ENCODE data around the gene ERMP1.
"Not testable (repeated sequence)": the region's sequence is repeated elsewhere in the genome, so short reads cannot be mapped to it uniquely, and the experiment has no call there.

Gene ERMP1

GRCh38 chr9:5817862-5818261, 15.1 kb downstream of the ERMP1 start:
- no peak for DNase-seq

GRCh38 chr9:5815461-5815860, 17.5 kb downstream of the ERMP1 start:
- no peak for DNase-seq

- no peak for DNase-seq
These were observed 19.1 kb downstream of the ERMP1 start for GRCh38 chr9:5813824-5814223.

DNA sequence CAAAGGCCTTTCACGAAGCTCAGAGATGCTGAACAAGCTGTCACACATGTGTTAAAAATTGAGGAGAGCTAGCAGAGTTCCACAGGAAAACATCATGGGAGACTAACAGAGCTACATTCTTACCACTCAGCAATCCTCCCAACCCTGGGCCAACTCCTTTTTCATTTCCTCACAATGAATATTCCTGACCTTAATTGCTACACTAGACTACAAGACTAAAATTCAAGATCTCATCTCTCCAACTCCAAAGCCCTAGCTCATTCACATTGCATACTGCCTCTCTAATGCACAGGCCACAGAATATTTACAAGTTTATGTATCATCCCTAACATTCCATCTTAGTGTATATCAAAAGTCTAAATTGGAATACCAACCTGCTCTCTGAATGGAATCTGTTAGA, 21.2 kb downstream of the ERMP1 start:
- no peak for DNase-seq

DNA sequence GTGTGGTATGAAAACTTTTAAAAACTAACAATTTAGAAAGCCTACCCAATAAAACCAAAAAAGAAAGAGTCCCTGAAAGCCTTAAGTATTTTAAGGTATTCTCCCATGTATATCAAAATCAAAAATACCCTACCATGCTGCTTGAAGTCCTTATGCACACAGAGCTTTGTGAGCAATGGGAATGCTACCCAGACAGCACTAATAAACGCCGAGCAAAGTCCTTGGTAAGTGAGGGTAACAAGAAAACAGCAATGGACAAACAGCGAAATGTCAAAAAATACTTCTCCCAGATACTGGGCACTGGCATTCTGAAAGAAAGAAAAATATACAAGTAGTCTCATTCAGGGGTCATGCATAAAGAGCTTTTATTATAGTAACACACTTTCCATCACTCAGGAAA, 27.4 kb downstream of the ERMP1 start:
- DNase-seq: no peak

DNA sequence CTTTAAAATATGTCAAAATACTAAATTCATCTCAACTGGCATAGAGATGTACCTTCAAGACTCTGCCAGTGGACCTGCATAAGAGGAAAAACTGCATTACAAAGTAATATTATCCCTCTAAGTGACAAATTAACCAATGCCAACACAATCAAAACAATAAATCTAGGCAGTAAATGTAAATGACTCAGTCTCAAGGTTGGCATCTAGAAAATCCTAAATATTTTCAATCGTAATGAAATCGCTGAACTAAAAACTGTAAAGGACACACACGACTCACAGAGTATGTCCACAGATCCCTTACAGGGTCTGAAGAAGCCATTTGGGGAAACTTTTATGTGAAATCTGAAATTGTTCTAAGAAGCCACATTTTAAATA, 31.2 kb downstream of the ERMP1 start:
- DNase-seq: no peak

DNA sequence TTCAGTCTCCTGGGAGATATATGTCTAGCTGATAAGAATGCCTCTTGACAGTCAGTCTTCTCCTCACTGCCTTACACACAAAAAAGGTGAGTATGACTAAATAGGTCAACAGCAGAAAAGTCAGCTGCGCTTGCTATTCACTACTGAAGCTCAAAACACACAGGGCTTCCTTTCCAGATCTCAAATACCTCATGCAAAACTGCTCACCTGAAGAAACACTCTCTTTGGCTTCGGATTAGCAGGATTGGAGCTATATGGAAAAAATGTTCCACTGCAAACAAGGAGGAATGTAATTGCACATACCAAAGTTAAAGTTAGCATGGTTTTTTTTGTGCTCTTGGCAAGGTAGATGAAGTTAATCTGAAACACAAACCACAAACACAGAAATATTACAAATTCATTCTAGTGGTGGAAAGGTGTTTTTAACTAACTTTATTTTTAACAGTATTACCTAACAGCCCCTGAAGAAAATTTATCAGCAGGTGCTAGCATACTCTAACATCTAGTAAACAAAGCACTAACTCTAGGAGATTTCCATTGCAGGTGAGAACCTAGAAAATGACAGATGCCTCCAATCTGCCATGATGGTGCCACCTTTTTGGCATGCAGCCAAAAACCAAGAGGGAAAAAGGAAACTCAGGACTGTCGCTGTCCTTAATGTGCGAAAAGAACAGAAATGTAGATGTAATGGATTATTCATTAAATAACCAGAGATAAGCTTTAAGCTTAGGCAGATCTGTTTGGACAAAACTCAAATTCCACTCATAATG, 31.8 kb downstream of the ERMP1 start:
- DNase-seq: peak; percentile 8

- DNase-seq: not testable (repeated sequence)
These were observed 32.5 kb downstream of the ERMP1 start for GRCh38 chr9:5800378-5800777.

- no peak for DNase-seq
These were observed 33.6 kb downstream of the ERMP1 start for GRCh38 chr9:5799314-5799713.

DNA sequence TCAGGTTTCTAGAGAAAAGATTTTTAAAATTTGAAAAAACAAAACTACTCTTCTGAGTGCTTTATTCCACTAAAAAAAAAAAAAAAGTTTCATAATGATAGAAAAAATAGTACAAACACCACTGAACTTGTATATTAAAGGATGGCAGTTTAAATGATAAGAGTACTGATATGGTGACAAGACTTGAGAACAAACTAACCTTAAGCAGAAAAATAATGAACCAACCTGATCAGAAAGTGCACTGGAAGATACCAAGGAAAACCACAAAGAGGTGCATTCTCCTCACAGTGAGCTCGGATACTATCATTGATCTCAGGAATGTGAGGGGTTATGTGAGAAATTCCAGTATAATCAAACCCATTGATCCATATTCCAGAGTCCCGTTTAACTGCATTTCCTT, 34.3 kb downstream of the ERMP1 start:
- DNase-seq: no peak

DNA sequence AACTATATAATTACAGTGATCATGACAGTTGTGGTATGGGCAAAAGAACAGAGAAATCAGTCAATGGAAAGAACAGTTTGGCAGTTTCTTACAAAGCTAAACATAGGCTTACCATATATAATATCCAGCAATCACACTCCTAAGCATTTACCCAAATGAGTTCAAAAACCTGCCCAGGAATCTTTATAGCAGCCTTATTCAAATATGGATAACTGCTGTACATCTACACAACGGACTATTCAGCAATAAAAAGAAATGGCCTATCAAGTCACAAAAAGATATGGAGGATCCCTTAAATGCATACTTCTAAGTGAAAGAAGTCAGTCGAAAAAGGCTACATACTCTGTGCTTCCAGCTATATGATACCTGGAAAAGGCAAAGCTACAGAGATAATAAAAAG, 36.6 kb downstream of the ERMP1 start:
- DNase-seq: no peak

- DNase-seq: no peak
These were observed 39.1 kb downstream of the ERMP1 start for GRCh38 chr9:5793812-5794211.

GRCh38 chr9:5791870-5792269, 41.0 kb downstream of the ERMP1 start:
- no peak for DNase-seq

GRCh38 chr9:5790923-5791322, 42.0 kb downstream of the ERMP1 start:
- no peak for DNase-seq

- no peak for DNase-seq
These were observed 43.4 kb downstream of the ERMP1 start for GRCh38 chr9:5789489-5789888.

DNA sequence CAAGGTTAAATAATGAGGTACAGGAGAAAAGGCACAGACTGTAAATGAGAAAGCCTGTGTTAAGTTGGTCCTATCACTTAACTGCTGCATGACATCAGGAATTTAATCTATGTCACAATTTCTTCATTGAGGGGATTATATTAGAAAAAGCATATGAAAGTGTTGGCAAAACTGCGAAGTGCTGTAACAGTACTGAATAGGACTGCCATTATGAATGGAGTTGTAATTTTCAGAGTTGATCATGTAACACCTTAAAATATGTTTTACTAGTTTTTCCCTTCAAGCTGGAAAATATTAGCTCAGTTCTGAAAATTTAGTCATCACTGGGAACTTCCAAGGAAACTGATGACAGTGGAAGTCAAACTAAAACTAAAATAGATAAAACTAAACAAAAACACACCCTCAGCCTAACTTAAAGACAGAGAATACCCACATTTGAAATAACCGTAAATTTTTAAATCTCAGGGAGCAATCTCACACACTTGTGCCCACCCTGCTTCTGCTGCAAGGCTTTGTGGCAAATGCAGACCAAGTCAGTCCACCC, 45.1 kb downstream of the ERMP1 start:
- no peak for DNase-seq

GRCh38 chr9:5787220-5787619, 45.7 kb downstream of the ERMP1 start:
- DNase-seq: no peak

DNA sequence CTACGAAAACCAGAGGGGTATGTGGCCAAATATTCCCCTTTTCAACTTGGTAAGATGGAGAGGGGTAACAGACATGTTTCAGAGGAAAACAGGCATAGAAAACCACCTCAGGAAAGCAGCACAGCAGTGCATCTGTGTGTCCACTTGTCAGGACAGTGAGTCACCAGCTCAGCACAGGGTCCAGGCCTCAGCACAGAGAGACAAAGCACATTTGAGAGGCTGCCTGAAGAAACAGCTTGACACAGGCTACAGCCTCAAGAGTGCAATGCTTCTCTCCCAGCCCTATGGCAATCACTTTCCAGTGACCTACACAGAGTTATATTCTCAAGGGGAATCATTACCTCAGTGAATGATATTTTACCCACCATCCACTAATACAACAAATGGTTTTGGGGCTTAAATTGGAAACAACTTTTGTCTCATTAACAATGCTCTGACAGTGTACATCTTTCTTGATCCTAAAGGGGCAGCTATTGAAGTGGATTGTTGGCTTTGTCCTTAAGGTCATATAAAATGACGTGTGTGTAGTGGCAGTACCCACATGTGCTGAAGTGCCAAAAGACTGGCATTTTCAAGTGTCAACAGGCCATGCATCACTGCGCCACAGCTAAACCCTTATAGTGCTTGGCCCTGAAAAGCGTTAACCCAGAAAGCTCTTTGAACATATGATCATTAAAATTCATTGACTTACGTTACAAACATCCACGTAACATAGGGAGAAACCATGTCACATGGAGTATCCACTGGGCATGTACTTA, 46.4 kb downstream of the ERMP1 start:
- no peak for DNase-seq

GRCh38 chr9:5784526-5785315, 48.2 kb downstream of the ERMP1 start:
- DNase-seq: no peak

GRCh38 chr9:5783982-5784381, 48.9 kb downstream of the ERMP1 start:
- no peak for DNase-seq

GRCh38 chr9:5783420-5783819, 49.5 kb downstream of the ERMP1 start:
- DNase-seq: not testable (repeated sequence)

GRCh38 chr9:5779705-5780218, 53.2 kb downstream of the ERMP1 start:
- not testable (repeated sequence) for DNase-seq

DNA sequence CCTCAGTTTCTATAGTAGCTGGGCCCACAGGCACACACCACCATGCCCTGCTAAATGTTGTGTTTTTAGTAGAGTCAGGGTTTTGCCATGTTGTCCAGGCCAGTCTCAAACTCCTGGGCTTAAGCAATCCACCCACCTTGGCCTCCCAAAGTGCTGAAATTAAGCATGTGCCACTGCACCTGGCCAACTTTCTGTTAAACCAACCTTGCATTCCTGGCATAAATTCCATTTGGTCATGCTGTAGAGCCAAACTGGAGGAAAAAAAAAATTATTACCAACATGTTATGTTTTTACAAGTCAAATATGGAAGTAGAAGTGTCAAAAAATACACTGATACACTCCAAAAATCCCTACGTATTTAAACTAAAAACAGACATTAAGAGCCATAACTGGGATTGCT, 54.1 kb downstream of the ERMP1 start:
- DNase-seq: no peak
